OCI-LY3 (cell line): ENCODE results near the gene SDHC.

ENCODE experiments used
- H2AFZ ChIP-seq: fragments of 200-600, 300-600 bp; shearing (Covaris generic); 2 replicates; pipeline ENCODE4 v1.6.0; 2014; ENCODE audit warnings: antibody characterized with exemption, low read depth, low read length
- H3K27ac ChIP-seq: fragments of 200-600, 300-600 bp; sonication (generic); 2 replicates; pipeline ENCODE4 v1.5.1; 2014; ENCODE audit warnings: mild to moderate bottlenecking, low read length, moderate library complexity, mixed read lengths
- H3K27me3 ChIP-seq: fragments of 200-600, 300-600 bp; sonication (generic); 2 replicates; pipeline ENCODE4 v1.6.1; 2014; ENCODE audit warnings: low read depth, low read length, mixed read lengths
- H3K36me3 ChIP-seq: fragments of 200-600, 300-600 bp; sonication (generic); replicated peaks from 2 replicates; pipeline ENCODE3; 2014; ENCODE audit warnings: low read depth, low read length, mixed read lengths
- H3K4me1 ChIP-seq: fragments of 300-600, 200-600 bp; sonication (generic); 2 replicates; pipeline ENCODE4 v1.6.1; 2014; ENCODE audit warnings: low read length, mixed read lengths
- H3K4me2 ChIP-seq: fragments of 200-600, 300-600 bp; sonication (generic); 2 replicates; pipeline ENCODE4 v1.6.1; 2014; ENCODE audit warnings: low read length, mixed read lengths
- H3K4me3 ChIP-seq: fragments of 300-600, 200-600 bp; sonication (generic); 2 replicates; pipeline ENCODE4 v1.5.1; 2014; ENCODE audit warnings: antibody characterized with exemption, mild to moderate bottlenecking, low read length, moderate library complexity
- H3K79me2 ChIP-seq: fragments of 300-600, 200-600 bp; shearing (Covaris generic); 2 replicates; pipeline ENCODE4 v1.6.1; 2014; ENCODE audit warnings: mild to moderate bottlenecking, low read length, mixed read lengths
- H3K9ac ChIP-seq: fragments of 300-600, 200-600 bp; shearing (Covaris generic); 2 replicates; pipeline ENCODE4 v1.6.0; 2014; ENCODE audit warnings: mild to moderate bottlenecking, low read length, moderate library complexity
- H3K9me3 ChIP-seq: fragments of 200-600, 300-600 bp; shearing (Covaris generic); 2 replicates; pipeline ENCODE4 v1.6.1; 2014; ENCODE audit warnings: low read length, mixed read lengths; ENCODE audit not compliant: insufficient read depth
- H4K20me1 ChIP-seq: fragments of 200-600, 300-600 bp; sonication (generic); 2 replicates; pipeline ENCODE4 v1.6.1; 2016; ENCODE audit warnings: low read length, mixed read lengths; ENCODE audit not compliant: insufficient read depth
- CTCF ChIP-seq: fragments of 200-600, 300-600 bp; sonication (generic); IDR thresholded peaks from 2 replicates; pipeline ENCODE4 v1.5.1; 2014; ENCODE audit warnings: antibody characterized with exemption, low read length, low read depth
- EZH2phosphoT487 ChIP-seq: fragments of 200-600 bp; shearing (Covaris generic); IDR thresholded peaks from 2 replicates; pipeline ENCODE4 v1.6.1; 2018; ENCODE audit warnings: antibody characterized with exemption, mixed run types, low read depth

SDHC gene

GRCh38 chr1:161367684-161368400, 53.7 kb downstream of the SDHC start, which contains the start of gene CFAP126:
Gene CFAP126, minus strand, starts transcription at chr1:161367876. Its CDS starts 8 bp downstream, at chr1:161367868.
- Histone ChIP-seq H3K4me3 (no peak within 1 kb of the TSS), H3K36me3 (peaks cover 11% of the 10 kb centered on the region), H3K9me3 (no peaks in the 10 kb centered on the region), H3K4me1 (peaks cover 9% of the 10 kb centered on the region), H2AFZ (no peak within 1 kb of the TSS), H3K27ac (no peak within 1 kb of the TSS), H3K79me2 (no peaks in the 10 kb centered on the region), H4K20me1 (no peaks in the 10 kb centered on the region), H3K9ac (no peak within 1 kb of the TSS), H3K4me2 (no peak within 1 kb of the TSS), H3K27me3 (no peaks in the 10 kb centered on the region)
- peak; percentile 34 for TF ChIP-seq CTCF
- no peak for TF ChIP-seq EZH2phosphoT487

GRCh38 chr1:161373442-161373841, 59.3 kb downstream of the SDHC start:
- no peaks in the 10 kb centered on the region for H3K36me3 ChIP-seq
- H3K9me3 ChIP-seq = no peaks in the 10 kb centered on the region
- no peak overlapping the region for H3K4me3 ChIP-seq
- H3K27me3 ChIP-seq = no peaks in the 10 kb centered on the region
- peaks cover 3% of the 10 kb centered on the region; the same call in 1 of the 2 replicates for H3K4me1 ChIP-seq
- H3K4me2 ChIP-seq = no peak overlapping the region
- no peaks in the 10 kb centered on the region for H4K20me1 ChIP-seq
- no peak overlapping the region for H2AFZ ChIP-seq
- no peak overlapping the region for H3K27ac ChIP-seq
- H3K79me2 ChIP-seq = no peaks in the 10 kb centered on the region
- TF ChIP-seq EZH2phosphoT487 = no peak
- no peak for TF ChIP-seq CTCF
- H3K9ac ChIP-seq = no peak overlapping the region

- no peak overlapping the region for H3K9ac ChIP-seq
- H3K27ac ChIP-seq = no peak overlapping the region
- TF ChIP-seq EZH2phosphoT487 (no peak), CTCF (no peak; the same call in 1 of the 2 replicates)
Measured at GRCh38 chr1:161374373-161374772, 60.2 kb downstream of the SDHC start.

GRCh38 chr1:161378014-161378413, 63.8 kb downstream of the SDHC start:
- H3K4me1 ChIP-seq = peaks cover 10% of the 10 kb centered on the region
- H3K9me3 ChIP-seq = no peaks in the 10 kb centered on the region
- H4K20me1 ChIP-seq = no peaks in the 10 kb centered on the region
- no peak overlapping the region for H3K9ac ChIP-seq
- H2AFZ ChIP-seq = no peak overlapping the region
- no peaks in the 10 kb centered on the region for H3K36me3 ChIP-seq
- H3K27me3 ChIP-seq = no peaks in the 10 kb centered on the region
- no peaks in the 10 kb centered on the region for H3K79me2 ChIP-seq
- H3K27ac ChIP-seq = no peak overlapping the region
- H3K4me2 ChIP-seq = no peak overlapping the region
- TF ChIP-seq CTCF = no peak
- no peak for TF ChIP-seq EZH2phosphoT487
- H3K4me3 ChIP-seq = no peak overlapping the region

More at GRCh38 chr1:161374373-161374772, 60.2 kb downstream of the SDHC start:
- H3K4me3 ChIP-seq = no peak overlapping the region
- H3K4me2 ChIP-seq = no peak overlapping the region
- H2AFZ ChIP-seq = no peak overlapping the region
- H4K20me1 ChIP-seq = no peaks in the 10 kb centered on the region
- peaks cover 3% of the 10 kb centered on the region; the same call in 1 of the 2 replicates for H3K4me1 ChIP-seq
- H3K27me3 ChIP-seq = no peaks in the 10 kb centered on the region
- H3K9me3 ChIP-seq = no peaks in the 10 kb centered on the region
- no peaks in the 10 kb centered on the region for H3K79me2 ChIP-seq
- no peaks in the 10 kb centered on the region for H3K36me3 ChIP-seq
